Iris pigment epithelial cell (primary cell): ENCODE results near the gene ITPKA.
A peak's percentile ranks its signal among the peaks of the same experiment; 100 is the strongest.

Experiments used
- DNase-seq: peaks from one replicate; pipeline ENCODE4 v3.0.0-alpha.2; 2011; ENCODE audit warnings: low read depth

The ITPKA gene

GRCh38 chr15:41511331-41511898, 17.7 kb downstream of the ITPKA start:
- no peak for DNase-seq

DNA sequence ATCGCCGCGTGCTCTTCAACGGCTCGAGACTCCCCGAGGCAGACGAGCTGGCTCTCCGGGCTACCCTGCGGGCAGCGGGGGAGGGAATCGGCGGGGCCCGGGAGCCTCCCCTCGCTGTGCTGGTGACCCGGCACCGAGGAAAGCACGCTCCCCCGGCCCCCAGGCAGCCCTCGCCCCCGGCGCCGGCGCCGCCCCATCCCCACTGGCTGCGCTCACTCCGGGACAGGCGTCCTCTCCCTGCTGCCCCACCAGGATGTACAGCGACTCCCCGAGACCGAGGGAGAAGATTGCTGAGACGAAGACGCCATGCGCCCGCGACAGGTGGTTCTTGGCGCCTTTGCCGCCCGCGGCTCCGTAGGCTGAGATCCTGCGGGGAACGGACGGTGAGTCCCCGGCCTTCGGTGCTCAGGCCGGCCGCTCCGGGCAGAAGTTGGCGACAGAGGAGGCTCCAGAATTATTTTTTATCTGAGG, 18.3 kb downstream of the ITPKA start:
- no peak for DNase-seq

GRCh38 chr15:41512512-41512939, 18.9 kb downstream of the ITPKA start:
- no peak for DNase-seq

GRCh38 chr15:41512940-41513505, 19.3 kb downstream of the ITPKA start:
- DNase-seq: no peak

DNA sequence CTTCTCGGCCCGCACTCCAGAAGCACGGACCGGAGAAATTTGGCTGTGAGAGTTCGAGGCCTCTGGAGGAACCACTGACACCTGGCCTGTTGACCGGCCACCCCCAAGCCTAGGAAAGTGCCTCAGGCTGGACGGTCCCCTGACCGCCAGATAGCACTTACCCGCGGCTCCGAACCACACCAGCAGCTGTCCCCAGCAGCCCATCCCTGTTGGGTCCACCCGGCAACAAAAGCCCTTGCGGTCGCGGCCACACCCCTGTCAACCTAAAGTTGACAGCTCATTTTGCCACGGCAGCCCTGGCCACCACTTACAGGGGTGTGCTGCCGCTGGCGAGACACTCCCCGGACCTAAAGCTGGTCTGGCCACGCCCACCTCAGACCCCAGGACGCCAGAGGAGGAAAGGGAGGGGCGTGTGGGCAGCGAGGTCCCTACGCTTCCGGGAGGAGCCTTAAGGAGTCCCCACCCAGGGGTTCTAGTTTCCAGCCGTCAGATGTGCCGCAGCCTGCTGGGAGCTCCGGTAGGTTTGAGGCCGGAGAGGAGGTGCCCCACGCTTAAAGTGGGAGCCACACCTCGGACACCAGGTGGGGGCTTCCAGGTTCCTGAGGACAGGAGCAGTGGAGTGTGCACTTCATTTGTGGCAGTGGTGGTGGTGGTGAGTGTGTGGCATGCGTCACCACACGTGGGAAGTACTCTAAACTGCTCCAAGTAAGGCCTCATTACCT, 20.0 kb downstream of the ITPKA start, which contains the start of gene LTK:
Gene LTK, minus strand, starts transcription at position 322 of the 722 bp plus-strand sequence. Its CDS starts 118 bp downstream, at position 204.
- DNase-seq: no peak

DNA sequence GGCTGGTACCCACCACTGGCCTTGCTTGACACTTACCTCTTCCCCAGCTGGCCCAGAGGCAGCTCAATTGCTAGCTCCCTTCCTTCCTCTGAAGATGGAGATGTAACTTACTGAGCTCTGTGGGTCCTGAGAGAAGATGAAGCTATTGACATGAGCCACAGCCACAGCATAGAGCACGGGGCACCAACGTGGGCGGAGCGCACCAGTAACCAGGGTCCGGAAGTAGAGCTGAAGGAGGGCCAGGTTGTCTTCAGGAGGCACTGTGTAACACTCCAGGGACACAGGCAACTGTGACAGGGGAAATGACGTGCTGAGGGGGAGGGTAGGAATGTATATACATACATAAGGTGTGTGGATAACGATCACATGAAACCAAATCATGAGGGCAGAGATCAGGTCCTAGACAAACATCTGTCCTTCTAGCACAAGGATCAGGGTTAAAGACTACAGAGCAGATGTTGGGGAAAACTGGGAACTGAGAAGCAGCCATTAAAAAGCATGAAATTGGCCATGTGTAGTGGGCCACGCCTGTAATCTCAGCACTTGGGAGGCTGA, 24.3 kb downstream of the ITPKA start:
- no peak for DNase-seq

DNA sequence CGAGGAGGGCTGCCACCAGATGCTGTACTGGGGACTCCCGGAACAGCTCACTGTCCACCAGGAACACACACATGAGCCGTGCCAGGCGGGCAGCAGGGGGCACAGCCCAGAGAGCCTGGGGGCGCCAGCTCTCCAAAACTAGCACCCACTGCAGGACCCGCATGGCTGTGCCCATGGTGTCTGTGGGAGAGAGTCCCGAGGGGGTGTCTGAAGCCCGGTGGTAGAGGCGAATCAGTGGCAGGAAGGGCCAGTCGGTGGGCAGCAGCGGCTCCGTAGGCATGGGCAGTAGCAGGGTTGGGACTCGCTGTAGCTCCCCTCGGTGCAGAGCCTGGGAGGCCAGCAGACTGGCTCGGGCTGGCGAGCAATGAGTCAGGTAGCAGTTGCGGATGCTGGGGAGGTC, 27.0 kb downstream of the ITPKA start:
- DNase-seq: no peak

- DNase-seq: no peak
Observed at GRCh38 chr15:41521614-41522013, 27.9 kb downstream of the ITPKA start.

- DNase-seq: peak; percentile 33
Observed at GRCh38 chr15:41523097-41523496, 29.4 kb downstream of the ITPKA start.

- DNase-seq: no peak
Observed at GRCh38 chr15:41530363-41530956, 36.8 kb downstream of the ITPKA start.

GRCh38 chr15:41535544-41535943, 41.9 kb downstream of the ITPKA start:
- DNase-seq: no peak

- no peak for DNase-seq
Observed at GRCh38 chr15:41536866-41537265, 43.2 kb downstream of the ITPKA start.

DNA sequence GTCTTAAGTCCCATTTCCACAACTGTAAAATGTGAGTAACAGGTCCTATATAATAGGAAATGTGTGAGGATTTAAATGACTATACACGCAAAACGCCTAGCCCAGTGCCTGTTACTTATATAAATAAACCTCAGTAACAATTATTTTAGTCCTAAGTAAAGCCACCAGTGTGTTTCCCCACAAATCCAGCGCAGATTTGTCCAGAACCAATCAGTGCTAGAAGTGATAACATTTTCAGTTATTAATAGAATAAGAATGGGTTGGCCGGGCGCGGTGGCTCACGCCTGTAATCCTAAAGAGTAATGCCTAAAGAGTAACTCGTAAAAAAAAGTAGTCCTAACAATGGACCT, 49.8 kb downstream of the ITPKA start:
- DNase-seq: no peak

DNA sequence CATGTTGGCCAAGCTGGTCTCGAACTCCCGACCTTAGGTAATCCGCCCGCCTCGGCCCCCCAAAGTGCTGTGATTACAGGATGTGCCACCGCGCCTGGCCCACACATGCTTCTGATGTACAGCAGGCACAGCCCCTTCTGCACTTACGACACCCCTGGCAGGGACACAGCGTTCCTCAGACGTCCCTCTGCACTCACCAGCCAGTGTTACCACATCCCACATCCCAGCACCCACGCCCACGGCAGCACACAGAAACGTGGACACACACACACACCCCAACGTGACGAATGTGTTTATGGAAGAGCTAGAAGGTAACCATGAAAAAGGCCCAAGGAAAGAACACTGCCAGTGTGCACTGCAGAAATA, 51.0 kb downstream of the ITPKA start:
- DNase-seq: no peak

GRCh38 chr15:41545218-41545617, 51.5 kb downstream of the ITPKA start:
- no peak for DNase-seq

DNA sequence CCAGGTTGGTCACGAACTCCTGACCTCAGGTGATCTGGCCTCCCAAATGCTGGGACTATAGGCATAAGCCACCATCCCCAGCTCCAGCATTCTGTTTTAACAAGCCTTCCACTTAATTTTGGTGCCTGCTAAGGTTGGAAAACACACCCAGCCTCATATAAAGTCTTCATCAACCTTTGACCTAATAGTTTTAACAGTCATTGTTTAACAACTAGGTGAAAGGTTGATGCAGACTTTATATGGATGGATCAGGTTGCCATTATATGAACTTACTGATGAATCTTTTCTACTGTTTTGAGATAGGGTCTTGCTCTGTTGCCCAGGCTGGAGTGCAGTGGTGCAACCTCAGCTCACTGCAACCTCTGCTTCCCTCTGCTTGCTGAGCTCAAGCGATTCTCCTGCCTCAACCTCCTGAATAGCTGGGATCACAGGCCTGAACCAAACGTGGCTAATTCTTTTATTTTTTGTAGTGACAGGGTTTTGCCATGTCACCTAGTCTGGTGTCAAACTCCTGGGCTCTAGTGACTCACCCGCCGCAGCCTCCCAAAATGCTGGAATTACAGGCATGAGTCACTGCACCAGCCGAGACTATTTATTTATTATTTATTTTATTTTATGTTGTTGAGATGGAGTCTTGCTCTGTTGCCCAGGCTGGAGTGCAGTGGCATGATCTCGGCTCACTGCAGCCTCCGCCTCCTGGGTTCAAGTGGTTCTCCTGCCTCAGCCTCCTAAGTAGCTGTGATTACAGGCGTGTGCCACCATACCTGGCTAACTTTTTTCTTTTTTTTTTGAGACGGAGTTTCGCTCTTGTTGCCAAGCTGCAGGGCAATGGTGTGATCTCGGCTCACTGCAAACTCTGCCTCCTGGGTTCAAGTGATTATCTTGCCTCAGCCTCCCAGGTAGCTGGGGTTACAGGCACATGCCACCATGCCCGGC, 53.4 kb downstream of the ITPKA start:
- peak; percentile 52 for DNase-seq

GRCh38 chr15:41550066-41550775, 56.5 kb downstream of the ITPKA start:
- no peak for DNase-seq
